ENCODE data around the gene SCGB1C1. TPM values are rescaled to one million over a fixed set of nuclear protein-coding genes. Genes with fewer than 3 reads are reported as not detected.

The SCGB1C1 gene
- total and polyA plus RNA-seq, 8 donors: 0.41 to 1.1 (median 0.67) TPM; not detected in 4

GRCh38 chr11:214083-214482 is 21.2 kb downstream of the SCGB1C1 start:
- no peak overlapping the region for H3K4me3 ChIP-seq
- H3K36me3 ChIP-seq: peaks cover 0 to 49% (median 33%) of the 10 kb centered on the region in 3 donors
- H3K27me3 ChIP-seq: no peaks in the 10 kb centered on the region
- no peak for TF ChIP-seq CTCF (IDR thresholded peaks at IDR 0.05)
- DNase-seq (peak in 2 of 6 donors; percentile 6 to 22), FAIRE-seq (no peak), ATAC-seq (no peak)
- H3K27ac ChIP-seq: no peak overlapping the region
- peaks cover 10 to 13% (median 13%) of the 10 kb centered on the region in 3 donors for H3K4me1 ChIP-seq
- H3K9me3 ChIP-seq: no peaks in the 10 kb centered on the region
- intact Hi-C loops (cut with DNase I): no loop called here
- WGBS, 2 donors: 83 to 92% methylated on average over 5 to 7 of the region's 7 CpGs

- peak in 2 of 4 donors; percentile 11 to 22 for ATAC-seq
- intact Hi-C loops (cut with DNase I): no loop called here
- 74 to 80% methylated on average over 4 of the region's 4 CpGs for WGBS, 2 donors
These were observed 22.7 kb downstream of the SCGB1C1 start for GRCh38 chr11:215581-216037.

GRCh38 chr11:216081-216974 is 23.4 kb downstream of the SCGB1C1 start:
- TF ChIP-seq CTCF (IDR thresholded peaks at IDR 0.05): no peak
- Histone ChIP-seq H3K27ac (no peak overlapping the region), H3K4me1 (no peaks in the 10 kb centered on the region), H3K36me3 (peaks cover 0 to 45% (median 30%) of the 10 kb centered on the region in 3 donors), H3K27me3 (no peaks in the 10 kb centered on the region), H3K4me3 (no peak overlapping the region), H3K9me3 (no peaks in the 10 kb centered on the region)
- intact Hi-C loops (cut with DNase I): no loop called here
- FAIRE-seq (no peak), DNase-seq (peak in 1 of 6 donors; percentile 21), ATAC-seq (peak in 2 of 4 donors; percentile 6 to 20)
- WGBS, 2 donors: 84 to 87% methylated on average over 11 of the region's 11 CpGs

More at GRCh38 chr11:215581-216037, 22.7 kb downstream of the SCGB1C1 start:
- no peak overlapping the region for H3K4me3 ChIP-seq
- DNase-seq: peak in 2 of 6 donors; percentile 8 to 26
- no peak for TF ChIP-seq CTCF (IDR thresholded peaks at IDR 0.05)
- H3K27me3 ChIP-seq: no peaks in the 10 kb centered on the region
- no peak for FAIRE-seq
- H3K4me1 ChIP-seq: no peaks in the 10 kb centered on the region
- peaks cover 0 to 49% (median 33%) of the 10 kb centered on the region in 3 donors for H3K36me3 ChIP-seq
- H3K27ac ChIP-seq: no peak overlapping the region
- no peaks in the 10 kb centered on the region for H3K9me3 ChIP-seq

- H3K4me1 ChIP-seq: no peaks in the 10 kb centered on the region
- FAIRE-seq (no peak), DNase-seq (no peak), ATAC-seq (no peak)
- intact Hi-C loops (cut with DNase I): no loop called here
- H3K9me3 ChIP-seq: no peaks in the 10 kb centered on the region
- H3K27ac ChIP-seq: no peak overlapping the region
- H3K36me3 ChIP-seq: peaks cover 0 to 31% (median 17%) of the 10 kb centered on the region in 3 donors
- no peak for TF ChIP-seq CTCF (IDR thresholded peaks at IDR 0.05)
- 94 to 96% methylated on average over 3 of the region's 3 CpGs for WGBS, 2 donors
- H3K27me3 ChIP-seq: no peaks in the 10 kb centered on the region
- no peak overlapping the region for H3K4me3 ChIP-seq
These were observed 24.8 kb downstream of the SCGB1C1 start for GRCh38 chr11:217704-218103.

Measured in pancreas (tissue), 10 donors.